HFF-Myc (cell line): Measurements from ENCODE around the gene FBXO10.

ENCODE experiments used
- DNase-seq: peaks from one replicate; pipeline ENCODE4 v3.0.0-alpha.2; 2011; ENCODE audit warnings: low read depth; ENCODE audit errors: extremely low read depth
- H3K4me3 ChIP-seq: replicated peaks from 2 replicates; pipeline ENCODE4 v1.5.1; 2011; ENCODE audit warnings: low read depth, mild to moderate bottlenecking, control low read depth, low read length
- TF ChIP-seq, protein P1 (sequence below): IDR thresholded peaks from 2 replicates; pipeline ENCODE4 v1.5.1; 2012; ENCODE audit warnings: mild to moderate bottlenecking, low read depth, low read length, control low read depth; ENCODE audit errors: missing control alignments

FBXO10 gene

DNA sequence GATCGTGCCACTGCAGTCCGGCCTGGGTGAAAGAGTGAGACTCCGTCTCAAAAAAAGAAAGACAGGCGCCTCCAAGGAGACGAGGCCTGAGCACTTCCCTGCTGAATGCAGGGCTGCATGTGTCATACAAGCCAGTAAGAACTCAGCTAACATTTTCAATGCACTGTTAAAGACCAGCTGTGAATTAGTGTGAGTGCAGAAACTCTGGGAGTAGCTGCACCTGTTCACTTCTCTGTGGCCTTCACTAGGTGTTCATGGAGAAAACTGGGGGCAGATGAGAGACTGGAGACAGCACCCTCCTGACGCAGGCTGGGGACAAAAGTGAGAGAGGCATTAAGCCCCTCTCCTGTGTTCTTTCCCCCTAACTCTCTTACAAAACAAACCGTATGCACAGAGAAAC lies 41.8 kb downstream of the FBXO10 start:
- TF ChIP-seq, protein P1, sequence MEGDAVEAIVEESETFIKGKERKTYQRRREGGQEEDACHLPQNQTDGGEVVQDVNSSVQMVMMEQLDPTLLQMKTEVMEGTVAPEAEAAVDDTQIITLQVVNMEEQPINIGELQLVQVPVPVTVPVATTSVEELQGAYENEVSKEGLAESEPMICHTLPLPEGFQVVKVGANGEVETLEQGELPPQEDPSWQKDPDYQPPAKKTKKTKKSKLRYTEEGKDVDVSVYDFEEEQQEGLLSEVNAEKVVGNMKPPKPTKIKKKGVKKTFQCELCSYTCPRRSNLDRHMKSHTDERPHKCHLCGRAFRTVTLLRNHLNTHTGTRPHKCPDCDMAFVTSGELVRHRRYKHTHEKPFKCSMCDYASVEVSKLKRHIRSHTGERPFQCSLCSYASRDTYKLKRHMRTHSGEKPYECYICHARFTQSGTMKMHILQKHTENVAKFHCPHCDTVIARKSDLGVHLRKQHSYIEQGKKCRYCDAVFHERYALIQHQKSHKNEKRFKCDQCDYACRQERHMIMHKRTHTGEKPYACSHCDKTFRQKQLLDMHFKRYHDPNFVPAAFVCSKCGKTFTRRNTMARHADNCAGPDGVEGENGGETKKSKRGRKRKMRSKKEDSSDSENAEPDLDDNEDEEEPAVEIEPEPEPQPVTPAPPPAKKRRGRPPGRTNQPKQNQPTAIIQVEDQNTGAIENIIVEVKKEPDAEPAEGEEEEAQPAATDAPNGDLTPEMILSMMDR: no peak
- H3K4me3 ChIP-seq: no peak overlapping the region
- DNase-seq: no peak

DNA sequence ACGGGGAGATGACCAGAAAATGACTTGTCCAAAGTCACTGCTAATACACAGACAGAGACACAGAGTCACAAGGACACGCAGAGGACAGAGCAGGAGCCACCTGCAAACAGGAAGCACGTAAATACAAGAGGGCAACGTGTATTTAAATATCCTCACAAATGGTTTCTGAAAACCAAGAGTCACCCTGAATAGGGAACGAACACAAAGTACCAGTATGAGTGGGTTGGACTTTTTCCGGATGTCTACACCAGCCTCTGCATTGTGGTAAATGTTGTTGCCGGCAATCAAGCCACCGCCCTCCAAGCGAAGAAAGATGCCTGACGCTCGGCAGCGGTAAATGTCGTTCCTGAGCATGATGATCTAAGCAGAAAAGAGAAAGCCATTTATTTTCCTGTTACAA lies 44.5 kb downstream of the FBXO10 start:
- TF ChIP-seq, protein P1: no peak
- H3K4me3 ChIP-seq: no peak overlapping the region

DNA sequence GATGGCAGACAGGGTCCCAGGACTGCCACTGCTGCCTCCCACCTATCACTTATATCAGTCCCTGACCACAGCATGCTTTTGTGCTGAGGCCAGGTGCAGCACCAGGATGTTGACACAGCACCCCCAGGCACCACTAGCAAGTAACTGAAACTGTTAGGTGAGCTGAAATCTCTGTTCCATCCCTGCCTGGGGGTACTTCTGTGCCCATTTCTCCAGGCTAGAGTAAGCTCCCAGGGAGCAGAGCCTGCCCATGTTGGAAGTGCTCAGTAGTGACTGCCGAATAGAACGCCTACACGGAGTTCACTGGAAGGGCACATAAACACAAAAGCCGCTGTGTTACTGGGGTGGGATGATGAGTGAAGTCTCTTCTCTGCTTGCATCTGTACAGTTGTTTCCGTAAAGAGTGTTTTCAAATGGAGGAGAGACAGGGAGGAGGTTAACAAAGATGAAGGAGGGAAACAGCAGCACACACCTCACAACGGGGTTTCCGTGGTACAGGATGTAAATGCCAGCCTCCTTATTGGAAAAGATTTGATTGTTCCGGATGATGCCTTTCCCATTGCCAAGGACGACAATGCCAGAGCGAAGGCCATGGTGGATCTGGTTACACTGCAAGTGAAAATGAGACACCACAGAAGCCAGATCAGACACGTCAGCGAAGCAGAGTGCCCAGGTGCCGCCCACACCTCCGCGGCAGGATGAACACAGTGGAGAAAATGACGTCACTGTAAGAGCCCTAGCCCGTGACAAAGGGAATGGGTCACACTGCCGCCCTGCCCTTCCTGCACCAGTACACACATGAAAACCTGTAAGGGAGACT lies 47.3 kb downstream of the FBXO10 start:
- TF ChIP-seq, protein P1: no peak
- no peak for DNase-seq

More for the DNA sequence above, 44.5 kb downstream of the FBXO10 start:
- no peak for DNase-seq

DNA sequence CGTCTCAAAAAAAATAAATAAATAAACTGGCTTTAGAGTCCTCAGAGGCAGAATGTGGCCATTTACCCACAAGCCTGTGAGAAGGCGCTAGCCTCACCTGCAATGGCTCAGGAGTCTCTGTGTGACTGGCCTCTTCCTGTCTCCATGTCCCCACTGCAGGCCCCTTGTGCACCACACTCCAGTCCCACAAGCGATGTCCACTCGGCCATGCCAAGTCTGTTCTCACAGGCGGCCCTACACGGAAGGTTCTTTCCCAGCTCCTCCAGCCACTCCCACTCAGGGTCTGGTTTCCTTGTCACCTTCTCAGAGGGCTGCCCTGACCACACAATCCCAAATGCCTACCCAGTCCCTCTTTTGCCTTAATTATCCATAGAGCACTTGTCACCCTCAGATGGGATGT lies 52.3 kb downstream of the FBXO10 start:
- TF ChIP-seq, protein P1: no peak
- no peak for DNase-seq
- no peak overlapping the region for H3K4me3 ChIP-seq

More for the DNA sequence above, 47.3 kb downstream of the FBXO10 start:
- H3K4me3 ChIP-seq: no peak overlapping the region

DNA sequence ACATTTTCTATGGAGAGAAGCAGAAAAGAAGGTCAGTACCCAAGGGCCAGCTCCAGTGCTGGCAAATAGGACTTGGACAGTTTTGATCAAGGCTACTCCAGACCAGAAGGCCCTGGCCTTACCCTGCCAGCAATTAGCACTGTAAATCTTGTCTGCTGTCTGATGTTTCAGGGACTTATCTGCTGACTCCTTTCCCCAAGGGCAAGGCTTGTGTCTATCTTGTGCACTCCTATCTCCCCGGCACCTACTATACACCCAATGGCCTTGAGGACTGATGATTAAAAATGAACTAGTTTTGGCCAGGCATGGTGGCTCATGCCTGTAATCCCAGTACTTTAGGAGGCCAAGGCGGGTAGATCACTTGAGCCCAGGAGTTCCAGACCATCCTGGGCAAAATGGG lies 53.2 kb downstream of the FBXO10 start:
- no peak for DNase-seq
- TF ChIP-seq, protein P1: no peak
- H3K4me3 ChIP-seq: no peak overlapping the region

DNA sequence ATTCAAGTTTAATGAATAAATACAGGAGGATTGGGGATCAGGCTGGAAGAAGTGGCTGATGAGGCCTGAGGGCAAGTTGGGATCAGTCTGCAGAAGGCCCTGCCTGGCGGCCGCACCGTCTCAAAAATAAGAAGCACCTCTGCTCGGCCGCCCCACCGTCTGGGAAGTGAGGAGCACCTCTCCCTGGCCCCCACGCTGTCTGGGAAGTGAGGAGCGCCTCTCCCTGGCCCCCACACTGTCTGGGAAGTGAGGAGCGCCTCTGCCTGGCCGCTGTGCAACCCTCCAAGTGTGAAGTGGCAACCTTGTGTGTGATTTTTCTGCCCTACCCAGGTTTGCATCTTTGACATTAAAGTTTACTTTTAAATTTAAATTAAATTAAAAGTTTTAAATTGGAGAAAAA lies 55.1 kb downstream of the FBXO10 start:
- TF ChIP-seq, protein P1: no peak

More for the DNA sequence above, 55.1 kb downstream of the FBXO10 start:
- DNase-seq: no peak
- no peak overlapping the region for H3K4me3 ChIP-seq
